HPDE6-E6E7 (cell line): ENCODE results near the gene PAQR7.

Experiments used
- DNase-seq: peaks from one replicate; pipeline ENCODE4 v3.0.0; 2011; ENCODE audit warnings: missing footprints; ENCODE audit errors: extremely low spot score

PAQR7 gene

DNA sequence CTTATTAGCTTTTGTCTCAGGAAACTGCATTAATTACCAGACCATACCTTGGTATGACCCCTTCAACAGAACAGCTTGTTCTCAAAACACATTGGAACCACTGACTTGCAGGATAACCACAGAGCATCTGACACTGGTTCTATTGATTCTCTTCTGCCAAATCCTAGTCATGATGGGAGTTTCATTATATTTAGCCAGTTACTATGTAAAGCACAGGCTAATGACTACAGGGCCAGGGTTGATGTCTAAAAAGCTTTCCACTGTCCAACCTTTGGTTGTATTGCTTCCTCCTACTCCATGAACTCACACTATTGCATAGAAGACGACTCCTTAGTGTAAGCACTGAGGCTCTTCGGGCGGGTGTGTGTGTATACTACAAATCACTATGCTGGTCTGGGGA is 27.0 kb upstream of the PAQR7 start:
- no peak for DNase-seq

DNA sequence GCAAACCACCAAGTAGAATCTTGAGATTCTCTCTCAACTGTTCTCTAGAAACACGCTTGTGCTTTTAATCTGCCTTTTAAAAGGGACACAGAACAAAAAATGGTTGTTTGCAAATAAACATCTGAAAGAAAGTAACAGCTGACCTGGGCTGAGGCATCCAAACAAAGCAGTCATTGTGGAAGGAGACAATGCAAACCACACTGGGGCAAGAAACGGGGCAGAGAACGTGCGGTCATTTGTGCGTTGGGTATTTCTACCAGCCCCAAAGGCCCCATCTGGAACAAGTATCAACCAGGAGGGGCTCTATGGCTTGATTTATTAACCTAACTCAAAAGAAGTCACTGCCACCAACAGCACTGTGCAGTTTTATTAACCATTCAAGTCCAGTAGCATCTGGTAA is 24.7 kb upstream of the PAQR7 start:
- DNase-seq: no peak

- no peak for DNase-seq
These were observed 24.3 kb upstream of the PAQR7 start for GRCh38 chr1:25899792-25900191.

- no peak for DNase-seq
These were observed 22.9 kb upstream of the PAQR7 start for GRCh38 chr1:25898223-25899015.

DNA sequence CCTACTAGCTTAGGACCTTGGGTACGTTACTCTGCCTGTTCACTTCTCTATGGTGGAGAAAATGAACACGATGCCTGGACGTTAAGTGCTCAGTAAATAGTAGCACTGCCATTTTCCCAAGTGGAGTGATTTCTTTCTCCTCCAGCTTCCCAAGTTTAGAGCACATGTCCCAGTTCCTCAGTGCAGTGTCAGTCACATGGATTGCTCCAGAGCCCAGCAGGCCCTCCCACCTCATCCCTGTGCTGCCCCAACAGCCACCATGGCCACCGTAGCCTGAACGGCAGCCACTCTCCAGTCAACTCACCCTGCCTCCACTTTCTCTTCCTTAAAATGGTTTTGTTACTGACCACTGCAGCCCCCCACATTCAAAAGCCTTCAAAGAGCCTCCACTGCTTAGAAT is 22.2 kb upstream of the PAQR7 start:
- DNase-seq: no peak

GRCh38 chr1:25896266-25896665 is 20.8 kb upstream of the PAQR7 start:
- no peak for DNase-seq

- peak; percentile 96 for DNase-seq
These were observed 20.0 kb upstream of the PAQR7 start for GRCh38 chr1:25895365-25895990.

- DNase-seq: no peak
These were observed 17.6 kb upstream of the PAQR7 start for GRCh38 chr1:25893116-25893515.

GRCh38 chr1:25891606-25892005 is 16.1 kb upstream of the PAQR7 start:
- DNase-seq: no peak

GRCh38 chr1:25890239-25891034 is 14.9 kb upstream of the PAQR7 start:
- peak; percentile 94 for DNase-seq

- DNase-seq: no peak
These were observed 14.0 kb upstream of the PAQR7 start for GRCh38 chr1:25889470-25889869.

GRCh38 chr1:25888426-25888987 is 13.0 kb upstream of the PAQR7 start:
- DNase-seq: no peak

GRCh38 chr1:25885602-25886001 is 10.1 kb upstream of the PAQR7 start:
- no peak for DNase-seq

DNA sequence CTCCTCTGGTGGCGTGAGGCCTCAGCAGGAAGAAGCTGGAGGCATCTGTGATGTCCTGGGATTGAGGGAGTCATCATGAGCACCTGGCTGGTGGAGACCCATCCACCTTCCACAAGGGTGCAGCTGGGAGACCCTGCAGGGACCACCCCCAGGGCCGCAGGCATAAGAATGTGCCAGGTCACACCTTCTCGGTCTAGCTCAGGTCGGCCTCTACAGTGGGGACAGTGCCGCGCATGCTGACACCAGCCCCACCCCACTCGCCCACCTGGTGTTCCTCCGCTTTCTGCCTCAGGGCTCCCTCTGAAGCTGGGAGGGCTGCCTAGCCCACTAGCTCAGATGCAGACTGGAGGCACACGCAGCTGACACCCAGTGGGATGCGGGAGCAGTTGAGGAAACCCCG is 5.8 kb upstream of the PAQR7 start:
- DNase-seq: no peak

DNA sequence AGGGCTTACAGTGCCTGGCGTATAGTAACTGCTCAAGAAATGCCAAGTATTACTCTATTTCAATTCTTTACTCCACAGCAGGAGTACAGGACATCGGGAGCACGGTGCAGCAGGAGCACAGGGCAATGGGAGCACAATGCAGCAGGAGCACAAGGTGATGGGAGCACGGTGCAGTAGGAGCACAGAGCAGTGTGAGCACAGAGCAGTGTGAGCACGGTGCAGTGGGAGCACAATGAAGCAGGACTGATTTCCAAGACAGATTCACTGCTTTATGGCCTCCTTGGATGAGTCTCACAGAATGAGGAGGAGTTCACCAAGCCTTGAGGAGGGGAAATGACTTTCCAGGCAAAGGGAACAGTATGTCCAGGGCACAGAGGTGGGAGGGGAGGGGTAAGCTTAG is 5.0 kb upstream of the PAQR7 start:
- no peak for DNase-seq

- no peak for DNase-seq
These were observed 4.2 kb upstream of the PAQR7 start for GRCh38 chr1:25879675-25880074.

GRCh38 chr1:25878690-25879089 is 3.2 kb upstream of the PAQR7 start:
- DNase-seq: no peak

GRCh38 chr1:25877155-25877554 is 1.6 kb upstream of the PAQR7 start:
- no peak for DNase-seq

DNA sequence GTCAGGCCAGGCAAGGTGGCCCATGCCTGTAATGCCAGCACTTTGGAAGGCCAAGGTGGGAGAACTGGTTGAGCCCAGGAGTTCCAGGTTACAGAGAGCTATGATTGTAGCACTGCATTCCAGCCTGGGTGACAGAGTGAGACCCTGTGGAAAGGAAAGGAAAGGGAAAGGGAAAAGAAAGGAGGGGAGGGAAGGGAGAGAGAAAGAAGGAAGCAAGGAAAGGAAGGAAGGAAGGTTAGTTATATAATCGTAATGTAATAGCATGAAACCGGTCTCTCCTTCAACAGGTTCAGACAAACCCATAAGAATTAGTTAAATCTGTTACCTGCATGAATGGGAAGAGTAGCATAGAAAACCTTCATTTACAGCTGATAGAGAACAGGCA is 1.2 kb upstream of the PAQR7 start:
- no peak for DNase-seq

DNA sequence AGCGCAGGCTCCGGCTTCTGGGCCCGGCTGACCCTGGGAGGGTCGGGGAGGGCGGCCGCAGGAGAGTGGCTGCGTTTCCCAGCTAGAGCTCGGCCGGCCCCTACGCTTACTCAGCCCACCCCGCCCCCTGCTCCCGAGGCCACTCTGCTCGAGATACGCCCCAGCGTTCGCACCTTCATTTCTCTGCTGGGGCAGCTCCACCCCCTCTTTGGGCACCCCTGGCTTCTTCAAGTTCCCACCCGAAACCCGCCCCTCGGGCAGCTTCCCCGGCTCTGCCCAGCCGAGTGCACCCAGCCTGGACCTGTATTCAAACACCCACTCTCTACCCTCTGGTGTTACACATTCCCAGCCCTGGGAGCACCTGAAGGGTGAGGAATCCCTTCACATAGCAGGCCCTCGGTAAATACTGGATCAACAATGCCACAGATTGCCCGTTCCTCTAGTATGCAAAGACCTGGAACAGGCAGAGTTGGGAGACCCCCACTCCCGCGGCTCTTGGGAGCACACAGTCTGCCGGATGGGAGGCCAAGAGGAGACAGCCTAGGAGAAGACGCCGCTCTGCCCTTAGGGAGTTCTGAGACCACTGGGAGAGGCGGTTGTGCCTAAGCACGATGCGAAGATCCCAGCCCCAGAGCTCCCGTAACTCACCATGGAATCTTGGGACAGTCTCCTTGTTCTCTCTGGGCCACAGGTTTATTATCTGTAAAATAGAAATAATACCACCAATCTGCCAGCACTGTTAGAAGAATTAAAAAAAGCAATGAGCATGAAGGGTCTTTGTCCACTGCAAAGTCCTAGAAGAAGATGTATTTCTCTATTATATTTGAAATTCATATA is 566 bp upstream of the PAQR7 start:
- DNase-seq: peak; percentile 49

DNA sequence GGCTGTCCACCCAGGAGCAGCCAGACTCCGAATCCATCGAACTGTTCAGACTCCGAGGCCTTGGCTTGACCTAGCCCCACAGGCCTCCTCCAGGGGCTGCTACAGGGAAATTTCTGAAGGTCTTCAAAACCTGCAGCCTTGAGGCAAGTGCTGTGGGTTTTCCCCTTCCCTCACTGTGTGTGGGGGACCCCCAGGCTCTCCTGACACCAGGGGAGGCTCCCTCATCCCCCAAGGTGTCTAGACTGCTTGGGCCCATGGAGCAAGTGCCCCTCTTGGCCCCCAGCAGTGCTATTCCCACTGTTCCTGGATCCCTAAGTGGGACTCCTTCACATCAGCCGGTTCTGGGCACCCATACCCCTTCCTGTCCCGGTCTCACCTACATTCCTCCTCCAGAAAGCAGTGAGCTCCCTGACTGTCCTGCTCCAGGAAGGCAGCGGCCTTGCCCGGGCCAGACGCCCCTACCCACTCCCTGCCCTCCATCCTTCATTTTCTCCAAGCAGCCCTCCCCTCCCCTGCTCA is 814 bp downstream of the PAQR7 start:
- DNase-seq: no peak
